ENCODE data around the gene ARHGAP28.
"Not testable (repeated sequence)": the region's sequence is repeated elsewhere in the genome, so short reads cannot be mapped to it uniquely, and the experiment has no call there.

The ARHGAP28 gene

DNA sequence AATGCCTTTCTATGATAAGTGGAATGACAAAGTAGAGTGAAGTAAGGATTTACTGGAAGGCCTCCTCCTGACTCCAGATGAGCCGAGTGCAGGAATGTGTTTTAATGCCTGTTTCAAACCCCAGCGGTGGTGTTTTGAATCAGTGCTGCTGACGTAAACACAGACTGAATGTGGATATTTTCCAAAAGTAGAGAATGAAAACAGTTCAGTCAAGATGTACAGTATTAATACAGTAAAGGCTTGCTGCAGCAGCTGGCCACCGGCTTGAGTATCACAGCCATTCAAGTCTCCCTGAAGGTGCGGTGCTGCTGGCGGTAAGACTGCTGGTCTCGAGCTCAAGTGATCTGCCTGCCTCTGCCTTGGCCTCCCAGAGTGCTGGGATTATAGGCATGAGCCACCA lies 46.7 kb downstream of the ARHGAP28 start:
- DNase-seq: peak; percentile 97

DNA sequence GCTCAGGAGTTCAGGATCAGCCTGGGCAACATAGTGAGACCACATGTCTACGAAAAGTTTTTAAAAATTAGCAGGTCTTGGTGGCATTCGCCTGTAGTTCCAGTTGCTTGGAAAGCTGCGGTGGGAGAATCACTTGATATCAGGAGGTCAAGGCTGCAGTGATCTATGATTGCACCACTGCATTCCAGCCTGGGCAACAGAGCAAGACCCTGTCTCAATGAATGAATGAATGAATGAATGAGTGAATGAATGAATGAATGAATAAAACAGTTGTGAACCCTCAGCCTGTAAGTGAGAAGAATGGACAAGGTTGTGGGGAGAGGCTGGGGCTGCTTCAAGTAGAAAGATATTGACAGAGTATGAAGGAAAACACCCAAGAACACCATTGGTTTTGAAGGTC lies 48.0 kb downstream of the ARHGAP28 start:
- no peak for DNase-seq

DNA sequence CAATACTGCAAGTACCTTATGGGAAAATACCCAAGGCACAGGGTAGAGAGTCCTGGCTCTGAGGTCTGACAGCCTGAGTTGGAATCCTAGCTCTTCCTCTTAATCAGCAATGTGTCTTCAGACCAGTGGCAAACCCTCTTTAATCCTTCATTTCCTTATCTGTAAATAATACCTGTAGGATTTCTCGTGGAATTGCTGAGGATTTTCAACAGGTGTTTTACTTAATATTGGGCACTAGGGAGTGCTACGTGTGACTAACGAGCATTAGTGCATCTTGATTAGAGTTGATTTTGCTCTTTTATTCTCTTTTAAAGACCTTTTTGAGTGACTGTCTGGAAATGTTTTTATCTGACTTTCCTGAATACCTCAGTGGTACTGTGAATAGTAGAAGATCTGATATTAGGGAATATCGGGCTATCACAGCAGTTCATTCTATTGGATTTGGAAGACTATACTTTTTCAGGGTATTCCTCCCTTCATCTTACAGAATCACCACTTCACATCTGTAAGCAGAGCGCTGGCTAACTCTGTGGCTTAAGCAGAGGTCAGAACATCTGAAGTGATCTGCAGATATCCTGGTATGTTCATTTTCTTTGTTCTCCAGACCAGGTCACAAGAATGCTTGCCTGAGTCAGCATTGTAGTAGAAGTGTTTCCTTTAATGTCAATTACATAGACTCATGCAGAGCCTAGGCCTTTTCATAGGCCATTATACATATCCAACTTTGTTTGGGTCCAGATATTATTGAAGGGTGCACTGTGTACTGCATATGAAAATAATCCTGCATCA lies 49.1 kb downstream of the ARHGAP28 start:
- DNase-seq: no peak

DNA sequence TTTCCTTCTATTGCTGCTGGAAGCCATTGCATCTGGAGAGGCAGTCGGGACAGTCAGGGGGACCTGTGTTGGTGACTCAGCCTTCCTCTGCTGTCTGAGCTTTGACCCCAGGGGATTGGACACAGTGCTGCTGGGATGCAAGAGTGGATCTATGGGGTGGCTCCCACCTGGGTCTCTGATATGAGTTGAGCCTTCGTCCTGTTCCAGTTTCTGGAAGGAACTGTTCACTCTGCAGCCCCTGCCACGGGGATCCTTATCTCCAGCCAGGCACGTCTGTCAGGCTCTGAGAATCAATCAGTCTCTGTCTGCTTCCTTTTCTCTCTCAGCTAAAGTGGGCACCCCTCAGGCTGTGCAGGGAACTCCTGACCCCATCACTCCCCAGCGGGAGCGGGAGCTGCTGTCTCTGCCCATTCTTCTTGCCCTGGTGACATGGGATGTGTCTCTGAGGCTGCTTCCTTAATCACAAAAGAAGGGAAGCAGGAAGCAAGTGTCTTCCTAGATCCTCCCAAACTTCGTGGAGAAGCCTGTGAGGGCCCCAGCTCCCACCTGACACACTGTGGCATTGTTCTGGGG lies 51.7 kb downstream of the ARHGAP28 start:
- no peak for DNase-seq

DNA sequence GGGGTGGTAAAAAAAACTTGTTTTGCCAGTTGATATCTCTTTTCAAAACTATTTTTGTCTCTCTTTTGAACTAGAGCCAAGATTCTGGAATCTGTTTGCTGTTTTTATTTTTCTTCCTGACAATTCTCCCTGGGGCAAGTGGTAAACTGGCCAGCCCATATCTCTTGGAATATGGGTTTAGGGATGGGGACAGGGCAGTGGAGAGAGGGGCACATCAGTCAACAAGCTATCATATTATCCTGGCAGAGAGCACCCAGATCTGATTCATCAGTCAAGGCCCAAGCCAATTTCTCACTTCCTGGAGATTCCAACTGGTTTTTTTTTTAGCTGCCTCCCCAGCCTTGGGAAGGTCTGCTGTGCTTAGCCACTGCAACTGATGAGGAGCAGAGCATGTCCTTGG lies 52.3 kb downstream of the ARHGAP28 start:
- peak; percentile 66 for DNase-seq

DNA sequence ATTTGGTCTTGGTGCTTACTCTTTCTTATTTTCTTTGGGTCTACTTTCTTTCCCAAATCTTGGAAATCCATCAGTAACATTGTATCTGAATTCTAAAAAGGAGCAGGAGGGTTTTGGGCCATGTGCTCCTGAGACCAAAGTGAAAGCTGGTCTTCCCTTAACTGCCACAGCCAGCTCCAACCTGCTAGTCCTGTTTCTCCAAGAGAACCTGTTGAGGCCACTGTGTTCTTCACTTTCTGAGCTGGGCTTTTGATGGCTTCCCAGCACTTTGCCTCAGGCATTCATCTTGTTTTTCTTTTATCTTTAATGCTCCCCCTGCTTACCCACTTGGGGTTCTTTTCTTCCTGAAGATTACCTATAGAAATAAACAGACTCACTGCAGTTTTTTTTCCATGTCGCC lies 53.3 kb downstream of the ARHGAP28 start:
- no peak for DNase-seq

DNA sequence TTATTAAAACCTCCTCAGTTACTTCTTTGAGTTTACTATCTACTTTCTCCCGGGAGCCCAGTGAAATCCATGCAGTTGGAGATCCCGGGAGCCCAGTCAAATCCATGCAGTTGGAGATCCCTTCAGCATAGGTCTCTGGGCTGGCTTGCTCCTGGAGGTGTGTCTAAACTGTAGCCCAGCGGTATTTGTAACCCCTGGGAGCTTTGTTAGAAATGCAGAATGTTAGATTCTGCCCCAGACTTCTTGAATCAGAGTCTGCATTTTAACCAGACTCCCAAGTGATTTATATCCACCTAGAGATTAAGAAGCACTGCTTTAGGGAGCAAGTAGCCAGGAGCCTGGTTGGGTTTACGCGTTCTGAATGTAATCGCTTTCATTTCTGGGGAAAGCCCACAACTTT lies 54.5 kb downstream of the ARHGAP28 start:
- DNase-seq: peak; percentile 51

DNA sequence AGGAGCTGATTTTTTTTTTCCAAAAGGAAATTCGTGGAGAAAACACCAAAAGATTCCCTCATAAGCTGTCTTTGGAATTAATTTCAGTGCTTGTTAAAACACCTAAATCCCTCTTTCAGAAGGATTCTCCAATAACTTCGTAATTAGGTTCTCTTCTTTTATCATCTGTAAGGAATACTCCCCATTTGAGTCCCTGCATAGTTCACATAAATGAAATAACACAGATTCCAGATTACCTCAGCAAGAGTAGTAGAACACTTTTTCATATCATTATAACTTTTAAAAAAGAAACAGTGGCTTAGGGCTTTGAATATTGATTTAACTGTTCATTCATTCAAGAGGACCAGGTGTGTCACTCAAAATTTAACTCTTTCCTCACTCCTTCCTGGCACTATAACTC lies 55.5 kb downstream of the ARHGAP28 start:
- peak; percentile 56 for DNase-seq

DNA sequence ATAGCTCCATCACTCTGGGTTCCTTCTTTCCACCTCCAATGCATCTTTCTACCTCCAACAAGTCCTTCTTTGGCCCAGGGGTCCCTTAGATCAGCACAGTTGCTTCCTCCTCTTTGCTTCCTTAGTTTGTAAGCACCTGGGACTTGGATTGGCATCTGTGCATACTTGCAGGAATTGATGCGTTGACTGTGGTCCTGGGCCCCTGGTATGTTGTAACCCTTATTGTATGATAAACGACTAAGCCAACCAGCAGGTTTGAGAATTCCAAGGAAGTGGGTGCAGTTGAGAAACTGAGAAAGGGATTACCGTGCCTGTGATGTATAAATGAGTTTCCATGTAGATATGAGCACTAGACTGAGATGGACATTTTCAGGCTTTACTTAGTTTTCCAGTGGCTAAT lies 55.9 kb downstream of the ARHGAP28 start:
- DNase-seq: no peak

DNA sequence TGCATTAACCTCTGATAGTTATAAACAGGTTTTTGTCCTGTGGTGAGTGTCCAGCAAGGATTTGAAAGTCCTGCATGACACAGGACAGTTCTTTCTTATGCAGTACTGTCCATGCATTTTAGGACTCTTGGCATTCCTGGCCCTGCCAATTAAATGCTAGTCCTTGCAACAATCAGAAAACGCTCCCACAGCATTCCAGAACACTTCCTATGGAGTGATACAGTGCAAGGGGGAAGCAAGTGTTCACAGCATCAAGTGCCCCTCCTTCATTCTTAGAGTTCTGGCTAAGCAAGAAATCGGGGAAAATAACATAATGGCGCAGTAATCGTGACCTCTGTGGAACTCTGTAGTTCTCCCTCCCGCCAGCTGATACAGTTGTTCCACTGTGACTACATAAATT lies 62.9 kb downstream of the ARHGAP28 start:
- DNase-seq: no peak

DNA sequence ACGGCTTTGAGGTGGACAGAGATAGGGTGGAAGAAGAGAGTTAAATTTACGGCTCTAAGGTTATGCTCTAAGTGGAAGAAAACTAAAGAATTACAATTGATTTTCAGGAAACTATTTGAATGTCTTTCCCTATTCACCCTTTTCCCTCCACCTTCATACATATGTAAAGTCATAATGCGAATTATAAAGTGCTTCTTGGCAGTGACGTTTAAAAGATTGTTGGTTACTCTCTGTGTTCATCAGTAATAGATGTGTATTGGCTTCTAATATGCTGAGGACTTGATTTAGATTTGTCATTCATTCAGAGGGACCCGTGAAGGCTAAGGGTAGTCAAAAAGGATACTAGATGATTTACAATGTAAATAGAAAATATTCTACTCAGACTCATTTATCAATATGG lies 63.9 kb downstream of the ARHGAP28 start:
- DNase-seq: no peak

DNA sequence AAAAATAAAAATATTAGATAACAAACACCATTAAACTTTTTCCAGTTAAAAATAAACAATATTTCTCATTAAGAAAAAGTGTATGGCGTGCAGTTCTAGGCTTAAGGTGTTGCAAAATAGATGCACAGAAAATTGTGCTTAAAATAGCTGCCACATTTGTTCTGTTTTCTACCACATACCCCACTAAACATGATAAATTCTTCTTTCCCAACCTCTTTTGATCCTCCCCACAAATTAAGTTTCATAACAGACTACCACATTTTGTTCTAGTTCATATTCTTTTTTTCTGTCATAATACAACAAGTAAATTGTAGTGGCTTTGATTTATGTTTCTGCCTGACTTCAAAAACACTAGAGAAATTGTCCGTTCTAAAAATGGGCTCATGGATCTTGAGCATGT lies 64.5 kb downstream of the ARHGAP28 start:
- no peak for DNase-seq

DNA sequence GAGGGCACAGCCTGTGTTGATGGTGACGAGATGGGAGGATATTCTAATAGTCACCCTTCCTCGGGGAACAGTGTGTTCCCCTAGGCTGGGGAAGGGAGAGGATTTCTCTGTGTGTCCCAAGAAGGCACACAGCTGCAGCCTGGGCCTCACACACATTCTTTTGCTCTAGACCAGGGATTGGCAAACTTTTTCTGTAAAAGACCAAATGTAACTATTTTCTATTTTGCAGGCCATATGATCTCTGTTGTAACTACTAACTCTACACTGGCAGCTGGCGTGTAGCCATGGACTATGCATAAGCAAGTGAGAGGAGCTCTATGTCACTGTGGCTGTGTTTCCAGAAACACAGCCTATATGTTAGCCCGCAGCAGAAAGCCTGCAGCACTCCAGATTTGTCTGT lies 65.8 kb downstream of the ARHGAP28 start:
- peak; percentile 79 for DNase-seq

DNA sequence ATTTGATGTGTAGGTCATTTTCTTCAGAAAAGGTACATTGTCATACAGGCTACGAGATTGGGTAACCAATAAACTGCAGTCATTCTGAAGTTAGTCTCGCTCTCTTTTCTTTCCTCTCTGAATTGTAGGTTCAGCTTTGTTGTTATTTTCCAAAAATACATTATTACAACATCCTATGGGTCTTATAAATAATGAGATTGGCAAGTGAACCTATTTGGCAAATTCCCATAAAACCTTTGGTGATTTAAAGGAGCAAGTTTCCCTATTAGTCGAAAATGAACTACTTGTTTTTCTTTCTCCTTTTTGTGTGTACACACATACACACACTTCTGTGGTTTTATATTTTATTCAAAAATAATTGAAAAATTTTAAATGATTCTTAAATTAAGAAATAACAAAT lies 67.0 kb downstream of the ARHGAP28 start:
- DNase-seq: no peak

DNA sequence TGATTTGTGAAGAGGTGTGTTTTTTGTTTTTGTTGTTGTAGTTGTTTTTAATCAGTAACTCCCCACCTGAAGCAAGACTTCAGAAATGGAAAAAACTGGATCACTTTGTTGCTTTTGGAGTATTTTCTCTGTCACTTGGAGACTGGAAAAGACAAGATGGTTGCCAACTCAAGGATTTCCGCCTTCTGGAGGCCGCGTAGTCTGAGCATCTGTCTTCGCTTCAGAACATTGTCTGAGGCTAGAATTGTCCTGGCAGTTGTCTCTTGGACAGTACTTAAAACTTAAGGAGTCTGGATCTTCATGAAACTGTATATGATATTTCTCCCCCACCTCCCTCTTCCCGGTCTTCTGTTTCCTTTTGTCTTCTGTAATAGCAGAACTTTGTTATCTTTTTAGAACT lies 67.7 kb downstream of the ARHGAP28 start:
- no peak for DNase-seq

DNA sequence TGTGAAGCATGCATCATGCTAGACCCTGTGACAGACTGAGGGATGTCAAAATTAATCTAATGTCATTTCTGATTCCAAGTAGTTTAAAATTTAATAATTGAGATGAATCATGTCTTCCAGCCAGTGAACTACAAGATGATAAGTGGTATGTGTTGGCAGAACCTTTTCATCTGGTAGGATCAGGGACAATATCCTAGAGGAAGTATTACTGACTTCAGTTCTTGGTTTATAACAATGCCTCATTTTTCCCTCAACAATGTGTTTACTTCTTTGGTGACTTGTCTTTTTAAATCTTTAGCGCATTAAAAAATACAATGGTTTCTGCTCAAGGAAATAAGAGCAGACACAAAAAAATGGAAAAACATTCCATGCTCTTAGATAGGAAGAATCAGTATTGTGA lies 69.4 kb downstream of the ARHGAP28 start:
- DNase-seq: no peak

DNA sequence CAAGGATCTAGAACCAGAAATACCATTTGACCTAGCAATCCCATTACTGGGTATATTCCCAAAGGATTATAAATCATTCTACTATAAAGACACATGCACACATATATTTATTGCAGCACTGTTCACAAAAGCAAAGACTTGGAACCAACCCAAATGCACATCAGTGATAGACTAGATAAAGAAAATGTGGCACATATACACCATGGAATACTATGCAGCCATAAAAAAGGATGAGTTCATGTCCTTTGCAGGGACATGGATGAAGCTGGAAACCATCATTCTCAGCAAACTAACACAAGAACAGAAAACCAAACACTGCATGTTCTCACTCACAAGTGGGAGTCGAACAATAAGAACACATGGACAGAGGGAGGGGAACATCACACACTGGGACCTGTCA lies 70.8 kb downstream of the ARHGAP28 start:
- DNase-seq: not testable (repeated sequence)

DNA sequence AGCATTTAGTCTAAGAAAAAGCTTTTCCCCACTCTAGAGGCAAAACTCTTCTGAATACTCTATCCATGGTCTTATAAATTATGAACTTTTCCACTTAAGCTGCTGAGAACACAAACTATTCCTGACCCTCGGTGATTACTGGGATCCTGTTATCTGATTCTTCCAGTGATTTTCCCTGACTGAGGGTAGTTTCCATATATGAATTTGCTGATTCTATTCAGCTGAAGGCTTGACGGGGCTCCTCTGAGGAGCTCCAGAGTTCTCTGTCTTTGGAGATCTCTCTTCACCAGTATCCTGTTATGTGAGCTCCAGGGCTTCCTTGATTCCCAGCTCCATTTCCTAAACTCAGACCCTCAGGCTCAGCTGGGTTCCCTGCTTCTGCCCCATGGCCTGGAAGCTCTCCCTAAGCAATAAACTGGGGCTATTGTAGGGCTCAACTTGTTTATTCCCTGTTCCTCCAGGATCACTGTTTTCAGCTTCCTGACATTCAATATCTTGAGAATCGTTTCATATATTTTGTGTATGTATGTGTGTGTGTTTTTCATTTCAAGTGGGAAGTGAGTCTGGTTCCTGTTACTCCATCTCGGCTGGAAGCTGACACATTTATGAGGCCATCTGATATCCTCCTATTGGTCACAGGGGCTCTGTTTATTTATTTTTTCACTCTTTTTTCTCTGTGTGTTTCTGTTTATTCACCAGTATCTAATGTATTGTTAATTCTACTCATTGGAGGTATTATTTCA lies 78.2 kb downstream of the ARHGAP28 start:
- peak; percentile 19 for DNase-seq

DNA sequence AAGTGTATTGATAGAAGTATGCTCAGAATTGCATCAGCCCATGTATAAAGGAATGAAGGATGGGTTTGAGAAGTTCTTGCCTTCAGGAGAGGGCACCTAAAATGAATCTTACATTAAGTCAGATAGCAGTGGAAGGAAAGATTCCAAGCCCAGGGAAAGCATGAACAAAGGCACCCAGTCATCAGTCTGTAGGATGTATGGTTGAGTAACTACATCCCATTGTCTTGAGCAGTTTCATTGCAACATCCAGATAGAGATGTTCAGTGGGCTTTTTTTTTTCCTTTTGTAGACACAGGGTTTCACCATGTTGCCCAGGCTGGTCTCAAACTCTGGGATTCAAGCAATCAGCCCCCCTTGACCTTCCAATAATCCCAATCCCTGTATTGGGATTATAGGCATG lies 80.7 kb downstream of the ARHGAP28 start:
- DNase-seq: peak; percentile 35

DNA sequence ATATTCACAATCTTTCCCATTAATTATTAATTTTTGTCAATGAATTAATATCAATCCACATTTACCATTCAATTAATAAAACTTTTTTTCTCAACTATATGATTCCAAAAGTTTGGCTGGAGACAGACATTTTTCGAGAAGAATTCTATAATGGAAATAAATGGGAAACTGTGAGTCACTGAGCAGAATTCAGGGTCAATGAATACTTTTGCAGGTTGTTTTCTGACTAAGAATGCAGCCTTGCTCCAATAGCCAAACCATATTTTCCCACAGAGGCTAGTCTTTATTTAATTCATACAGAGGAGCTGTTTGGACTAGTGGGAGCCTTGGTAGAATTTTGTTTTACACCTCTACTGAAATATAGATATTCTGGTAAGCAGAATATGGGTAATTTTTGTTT lies 82.3 kb downstream of the ARHGAP28 start:
- peak; percentile 25 for DNase-seq

DNA sequence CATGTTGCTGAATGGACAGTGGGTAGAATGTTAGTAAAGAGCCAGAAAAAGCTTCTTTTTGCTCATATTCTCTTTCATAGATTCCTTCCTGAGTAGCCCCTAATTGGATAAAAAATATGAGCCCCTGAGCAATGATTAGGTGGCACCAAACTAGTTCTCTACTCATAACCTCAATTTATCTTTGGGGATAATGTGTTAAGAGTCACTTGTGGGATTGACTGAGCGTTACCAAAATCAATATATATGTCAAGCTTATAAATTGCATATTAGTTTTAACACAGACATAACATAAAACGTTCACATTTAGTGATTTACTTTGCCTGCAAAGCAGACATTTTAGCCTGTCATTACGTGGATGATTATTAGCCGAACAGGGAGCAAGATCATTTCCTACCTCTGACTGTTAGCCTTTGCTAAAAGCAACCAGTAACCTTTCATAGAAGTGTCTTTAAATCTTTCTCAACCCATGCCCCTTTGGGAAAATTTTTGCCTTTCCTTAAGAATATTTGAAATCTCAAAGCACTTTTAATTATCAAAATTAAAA lies 85.4 kb downstream of the ARHGAP28 start:
- no peak for DNase-seq

DNA sequence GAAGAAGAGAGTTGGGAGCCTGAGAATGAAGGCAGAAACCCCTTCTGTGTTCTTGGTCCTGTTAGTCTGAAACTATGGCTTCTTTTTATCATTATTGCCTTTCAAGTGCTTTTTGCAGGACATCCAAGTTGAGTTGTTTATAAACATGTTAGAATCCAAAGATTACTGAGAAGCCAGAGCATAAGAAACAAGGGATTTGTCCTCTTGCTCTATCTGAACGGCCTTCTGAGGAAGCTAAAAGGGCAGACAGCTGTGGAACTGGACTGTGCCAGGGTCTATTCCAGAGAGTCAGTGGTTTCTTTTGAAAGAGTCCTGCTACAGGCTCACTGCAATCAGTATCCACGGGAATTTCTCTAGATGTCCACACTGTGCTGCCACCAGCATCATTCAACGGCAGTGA lies 86.6 kb downstream of the ARHGAP28 start:
- no peak for DNase-seq

DNA sequence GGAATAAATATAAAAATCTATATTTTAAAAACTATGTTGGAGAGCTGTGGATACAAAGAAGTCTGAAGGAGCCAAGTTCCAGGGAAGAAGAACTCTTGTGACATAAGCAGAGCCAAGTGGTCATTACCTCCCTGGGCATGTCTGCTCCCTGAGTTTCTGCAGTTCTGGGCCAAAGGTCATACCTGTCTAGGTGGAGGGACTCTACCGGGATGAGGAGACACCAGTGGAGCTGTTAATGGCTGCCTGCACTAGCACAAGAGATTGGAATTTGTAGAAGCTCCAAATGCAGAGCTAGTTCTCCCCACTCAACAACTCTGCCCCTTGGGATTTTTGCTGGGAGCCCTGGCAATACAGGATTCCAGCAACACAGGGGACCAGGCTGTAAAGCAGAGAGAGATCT lies 89.8 kb downstream of the ARHGAP28 start:
- no peak for DNase-seq

DNA sequence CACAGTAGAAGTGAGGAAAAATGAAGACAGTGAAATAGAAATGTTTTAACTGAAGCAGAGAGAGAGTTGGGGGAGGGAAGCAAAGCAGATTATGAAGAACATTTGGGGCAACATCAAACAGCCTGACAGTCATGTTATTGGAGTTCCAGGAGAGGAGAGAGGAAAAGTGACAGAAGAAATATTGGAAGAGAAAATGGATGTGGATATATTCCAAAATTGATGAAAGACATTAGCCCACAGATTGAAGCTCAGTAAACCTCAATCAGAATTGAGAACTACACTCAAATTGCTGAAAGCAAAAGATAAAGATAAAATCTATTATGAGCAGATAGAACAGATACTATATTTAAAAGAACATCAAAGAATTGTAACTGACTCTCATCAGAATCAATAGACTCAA lies 90.8 kb downstream of the ARHGAP28 start:
- no peak for DNase-seq

Measured in fibroblast of skin of abdomen (primary cell).